ENCODE data around the gene KCNMA1. TPM values are rescaled to one million over a fixed set of nuclear protein-coding genes. Genes with fewer than 3 reads are reported as not detected.

Gene KCNMA1
- total RNA-seq, 1 experiment from 2014 or later: 0.49 TPM

DNA sequence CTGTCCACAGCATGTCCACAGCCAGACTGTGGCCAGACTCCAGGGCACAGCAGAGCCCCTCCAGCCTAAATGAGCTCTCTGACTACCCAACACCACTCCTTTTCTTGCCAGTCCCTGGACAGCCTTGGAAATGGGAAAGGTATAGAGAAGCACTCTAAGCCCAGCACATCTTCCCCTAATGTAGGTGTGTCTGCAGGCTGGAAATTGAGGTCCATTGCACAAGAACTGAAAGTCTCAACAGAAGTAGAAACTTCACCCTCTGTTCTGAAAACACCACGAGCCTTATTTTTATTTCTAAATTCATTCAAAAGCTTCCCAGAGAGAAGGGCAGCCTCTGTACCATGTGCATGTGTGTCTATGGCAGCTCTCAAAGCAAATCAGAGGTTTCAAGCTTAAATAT lies 3.7 kb upstream of the KCNMA1 start:
- ChIA-PET POLR2A (no interaction called here), CTCF (interaction anchor here (0.6 to 4.3 kb wide), 11 partner anchors 35 to 476 kb away, joined by 3 to 45 read pairs (median 6); no protein-coding TSS in a partner anchor), RAD21 (ENCODE audit: low non-redundant PET in 1 of 2, low total read pairs in 2 of 2, uncharacterized antibody in 2 of 2, unreplicated experiment in 2 of 2) (interaction anchor here (0.7 to 1.0 kb wide), 2 partner anchors 147 to 468 kb away, joined by 3 read pairs; no protein-coding TSS in a partner anchor)
- Histone ChIP-seq H3K4me2 (ENCODE audit: low read length) (no peak overlapping the region), H3K27ac (ENCODE audit: low read depth, low read length) (no peak overlapping the region), H3K36me3 (ENCODE audit: control insufficient read depth in 1 of 2, insufficient read depth in 2 of 2, low read length in 2 of 2) (no peaks in the 10 kb centered on the region), H3K79me2 (ENCODE audit: insufficient read depth, low read length) (no peaks in the 10 kb centered on the region), H3K9me3 (ENCODE audit: control insufficient read depth in 1 of 2, insufficient read depth in 1 of 2, low read depth in 1 of 2, low read length in 2 of 2) (peaks cover 0 to 5% of the 10 kb centered on the region in 2 experiments; a peak in 1 of 4 replicates), H3K9ac (ENCODE audit: low read length) (no peak overlapping the region), H3K4me1 (ENCODE audit: control insufficient read depth in 1 of 2, insufficient read depth in 2 of 2, low read length in 2 of 2) (no peaks in the 10 kb centered on the region), H3K4me3 (replicated peaks in 1 of 2; ENCODE audit: low read depth in 1 of 2, low read length in 2 of 2) (no peak overlapping the region), H3K27me3 (ENCODE audit: insufficient read depth, low read length) (no peaks in the 10 kb centered on the region), H4K20me1 (ENCODE audit: insufficient read depth) (no peaks in the 10 kb centered on the region), H3K9me2 (ENCODE audit: insufficient read depth) (no peaks in the 10 kb centered on the region), H2AFZ (ENCODE audit: low read depth, low read length, poor library complexity, severe bottlenecking) (no peak overlapping the region)
- no TSS peak for BruUV-seq (replicated peaks)
- intact Hi-C loops (cut with micrococcal nuclease): loop anchor here (1.0 kb wide), 2 partner anchors 213 to 249 kb away; no protein-coding TSS in a partner anchor
- DNase-seq (ENCODE audit: low read depth, low spot score): no peak
- no peak for ATAC-seq
- no peak for TF ChIP-seq FOSL1 (IDR thresholded peaks at IDR 0.05; ENCODE audit: low read depth)
- no peak for TF ChIP-seq CTCF (IDR thresholded peaks at IDR 0.05 in 2 of 3, conservative IDR thresholded peaks at IDR 0.05 in 1 of 3; ENCODE audit: borderline replicate concordance in 1 of 3, insufficient read depth in 1 of 3, low read depth in 2 of 3, low read length in 2 of 3)
- no peak for TF ChIP-seq CBX3 (IDR thresholded peaks at IDR 0.05; ENCODE audit: low read depth)
- no peak for TF ChIP-seq SP1 (IDR thresholded peaks at IDR 0.05; ENCODE audit: low read depth)
- no peak for TF ChIP-seq TCF7L2 (IDR thresholded peaks at IDR 0.05; ENCODE audit: borderline replicate concordance, extremely low read depth, insufficient read depth, insufficient read length)
- TF ChIP-seq ZBTB33 (IDR thresholded peaks at IDR 0.05; ENCODE audit: extremely low read depth, insufficient replicate concordance, low read length): no peak
- TF ChIP-seq, protein P1, sequence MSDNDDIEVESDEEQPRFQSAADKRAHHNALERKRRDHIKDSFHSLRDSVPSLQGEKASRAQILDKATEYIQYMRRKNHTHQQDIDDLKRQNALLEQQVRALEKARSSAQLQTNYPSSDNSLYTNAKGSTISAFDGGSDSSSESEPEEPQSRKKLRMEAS (IDR thresholded peaks at IDR 0.05): no peak
- no peak for TF ChIP-seq RAD21 (IDR thresholded peaks at IDR 0.05; ENCODE audit: low read depth)
- no peak for TF ChIP-seq SIN3A (IDR thresholded peaks at IDR 0.05; ENCODE audit: low read depth)

All from HCT116 (cell line).